Measurements from ENCODE around the gene TSPO2.

Gene TSPO2

GRCh38 chr6:41027799-41028560 lies 14.3 kb upstream of the TSPO2 start:
- DNase-seq (ENCODE audit: low spot score) = peak; percentile 94

- DNase-seq (ENCODE audit: low spot score) = no peak
Measured at GRCh38 chr6:41028561-41029412, 13.5 kb upstream of the TSPO2 start.

GRCh38 chr6:41032830-41033229 lies 9.4 kb upstream of the TSPO2 start:
- no peak for DNase-seq (ENCODE audit: low spot score)

- no peak for DNase-seq (ENCODE audit: low spot score)
Measured at GRCh38 chr6:41033776-41034175, 8.5 kb upstream of the TSPO2 start.

GRCh38 chr6:41036186-41036585 lies 6.1 kb upstream of the TSPO2 start:
- DNase-seq (ENCODE audit: low spot score) = no peak

GRCh38 chr6:41036601-41037000 lies 5.7 kb upstream of the TSPO2 start:
- no peak for DNase-seq (ENCODE audit: low spot score)

- no peak for DNase-seq (ENCODE audit: low spot score)
Measured at GRCh38 chr6:41037107-41037900, 5.0 kb upstream of the TSPO2 start.

GRCh38 chr6:41038205-41038604 lies 4.1 kb upstream of the TSPO2 start:
- no peak for DNase-seq (ENCODE audit: low spot score)

GRCh38 chr6:41039060-41039998 lies 2.9 kb upstream of the TSPO2 start, which contains the start of gene UNC5CL:
Gene UNC5CL, minus strand, starts transcription at chr6:41039221. Its CDS starts 4,147 bp downstream, at chr6:41035074.
- DNase-seq (ENCODE audit: low spot score) = peak; percentile 69

- no peak for DNase-seq (ENCODE audit: low spot score)
Measured at GRCh38 chr6:41040101-41040939, 1.9 kb upstream of the TSPO2 start.

- no peak for DNase-seq (ENCODE audit: low spot score)
Measured at GRCh38 chr6:41040940-41041536, 1.2 kb upstream of the TSPO2 start.

- no peak for DNase-seq (ENCODE audit: low spot score)
Measured at GRCh38 chr6:41043151-41043550, 884 bp downstream of the TSPO2 start.

GRCh38 chr6:41045664-41046063 lies 3.4 kb downstream of the TSPO2 start:
- DNase-seq (ENCODE audit: low spot score) = no peak

GRCh38 chr6:41046084-41046483 lies 3.8 kb downstream of the TSPO2 start:
- DNase-seq (ENCODE audit: low spot score) = no peak

GRCh38 chr6:41047306-41047705 lies 5.0 kb downstream of the TSPO2 start:
- DNase-seq (ENCODE audit: low spot score) = no peak

GRCh38 chr6:41047745-41048732 lies 5.8 kb downstream of the TSPO2 start:
- no peak for DNase-seq (ENCODE audit: low spot score)

- no peak for DNase-seq (ENCODE audit: low spot score)
Measured at GRCh38 chr6:41049521-41049920, 7.3 kb downstream of the TSPO2 start.

- DNase-seq (ENCODE audit: low spot score) = no peak
Measured at GRCh38 chr6:41049955-41050354, 7.7 kb downstream of the TSPO2 start.

GRCh38 chr6:41050536-41050935 lies 8.3 kb downstream of the TSPO2 start:
- no peak for DNase-seq (ENCODE audit: low spot score)
